NT2/D1 (cell line): ENCODE results near the gene MX2.

Experiments used
- YY1 ChIP-seq: IDR thresholded peaks from 2 replicates; pipeline ENCODE4 v1.6.1; 2011; ENCODE audit not compliant: insufficient read length, insufficient read depth
- ZNF274 ChIP-seq: IDR thresholded peaks from 2 replicates; pipeline ENCODE4 v1.6.1; 2011; ENCODE audit warnings: mild to moderate bottlenecking, low read depth, low read length

DNA sequence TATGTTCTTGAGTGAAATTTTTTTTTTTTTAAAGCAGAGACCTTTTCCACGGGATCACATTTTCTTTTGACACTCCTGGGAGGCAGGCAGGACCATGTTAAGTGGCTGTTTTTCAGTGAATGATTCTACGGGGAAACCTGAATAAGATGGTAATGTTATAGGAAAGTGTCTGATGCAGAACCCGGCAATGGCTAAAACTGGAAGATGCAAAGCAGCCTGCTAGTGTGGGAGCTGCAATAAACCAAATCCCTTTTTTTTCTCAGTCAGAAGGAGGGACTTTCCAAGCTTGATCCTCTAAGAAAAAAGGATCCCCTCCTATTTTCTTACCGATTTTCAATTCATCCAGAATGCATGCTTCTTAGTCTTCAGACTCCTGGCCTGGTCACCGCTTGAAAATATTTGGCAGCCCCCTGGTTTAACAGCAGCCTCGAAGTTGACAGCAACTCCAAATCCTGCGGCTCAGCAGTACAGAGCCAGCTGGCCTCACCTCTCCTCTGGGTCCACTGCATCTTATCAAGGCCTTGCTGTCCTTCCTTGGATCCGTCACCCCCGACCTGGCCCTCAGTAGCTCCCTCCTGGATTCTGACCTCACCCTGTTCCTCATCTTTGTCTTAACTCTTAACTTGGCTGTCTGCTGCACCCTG is 5.6 kb downstream of the MX2 start:
- TF ChIP-seq ZNF274: no peak
- no peak for TF ChIP-seq YY1
